Mucosa of stomach (tissue), 1 donor: ENCODE results near the gene UCN2.
"Not testable (repeated sequence)": the region's sequence is repeated elsewhere in the genome, so short reads cannot be mapped to it uniquely, and the experiment has no call there.

Experiments used
- H3K27me3 ChIP-seq: one replicate; pipeline ENCODE4 v1.7.0; 2013; ENCODE audit warnings: mild to moderate bottlenecking, low read length; ENCODE audit not compliant: control insufficient read depth, insufficient read depth
- H3K36me3 ChIP-seq: one replicate; pipeline ENCODE4 v1.7.0; 2013; ENCODE audit warnings: low read length; ENCODE audit not compliant: control insufficient read depth, insufficient read depth
- H3K4me1 ChIP-seq: one replicate; pipeline ENCODE4 v1.7.0; 2013; ENCODE audit warnings: mild to moderate bottlenecking, low read length; ENCODE audit not compliant: control insufficient read depth, insufficient read depth
- H3K4me3 ChIP-seq: one replicate; pipeline ENCODE4 v1.7.0; 2013; ENCODE audit warnings: low read length
- H3K9ac ChIP-seq: one replicate; pipeline ENCODE4 v1.7.0; 2013; ENCODE audit warnings: mild to moderate bottlenecking, low read length, moderate library complexity
- H3K9me3 ChIP-seq: one replicate; pipeline ENCODE4 v1.7.0; 2013; ENCODE audit warnings: mild to moderate bottlenecking, low read length, moderate library complexity; ENCODE audit not compliant: control insufficient read depth
- donor health status: Pancreatic carcinoma.

UCN2 gene

DNA sequence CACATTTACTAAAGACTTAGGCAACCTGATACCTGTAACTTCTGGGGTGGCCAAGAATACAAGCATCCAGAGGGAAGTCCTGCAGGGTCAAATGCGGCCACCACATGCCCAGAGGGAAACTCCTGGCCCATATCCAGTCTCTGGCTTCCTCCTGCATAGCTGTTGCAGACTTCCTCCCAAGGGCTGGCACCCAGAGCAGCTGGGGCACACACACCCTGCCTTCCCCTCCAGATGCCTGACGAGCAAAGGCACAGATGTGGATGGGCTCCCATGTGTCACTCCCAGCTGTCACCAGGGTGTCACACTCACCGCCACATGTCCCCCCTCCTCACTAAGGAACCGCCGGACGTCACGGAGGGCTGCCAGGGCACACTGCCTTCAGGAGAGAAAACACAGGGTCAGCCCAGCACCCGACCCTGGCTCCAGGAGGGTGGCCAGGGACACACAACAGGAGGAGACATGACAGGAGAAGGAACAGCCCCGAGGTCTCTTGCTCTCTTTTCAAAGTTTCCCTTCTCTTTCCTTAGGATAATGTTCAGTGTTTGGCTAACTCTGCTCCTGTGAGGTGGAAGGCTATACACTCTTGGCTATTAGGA lies 20.2 kb downstream of the UCN2 start:
- H3K9me3 ChIP-seq: no peaks in the 10 kb centered on the region
- no peak overlapping the region for H3K4me3 ChIP-seq
- no peaks in the 10 kb centered on the region for H3K36me3 ChIP-seq
- no peaks in the 10 kb centered on the region for H3K27me3 ChIP-seq
- no peak overlapping the region for H3K9ac ChIP-seq
- no peaks in the 10 kb centered on the region for H3K4me1 ChIP-seq

GRCh38 chr3:48538451-48538850 lies 25.1 kb downstream of the UCN2 start:
- H3K4me3 ChIP-seq: no peak overlapping the region
- no peaks in the 10 kb centered on the region for H3K36me3 ChIP-seq
- H3K4me1 ChIP-seq: no peaks in the 10 kb centered on the region
- H3K9ac ChIP-seq: no peak overlapping the region
- no peaks in the 10 kb centered on the region for H3K27me3 ChIP-seq
- H3K9me3 ChIP-seq: no peaks in the 10 kb centered on the region

GRCh38 chr3:48536785-48537184 lies 26.8 kb downstream of the UCN2 start:
- H3K36me3 ChIP-seq: no peaks in the 10 kb centered on the region

GRCh38 chr3:48536116-48536515 lies 27.5 kb downstream of the UCN2 start:
- no peak overlapping the region for H3K9ac ChIP-seq
- H3K9me3 ChIP-seq: no peaks in the 10 kb centered on the region
- H3K36me3 ChIP-seq: no peaks in the 10 kb centered on the region
- no peaks in the 10 kb centered on the region for H3K4me1 ChIP-seq
- H3K27me3 ChIP-seq: no peaks in the 10 kb centered on the region
- no peak overlapping the region for H3K4me3 ChIP-seq

More at GRCh38 chr3:48536785-48537184, 26.8 kb downstream of the UCN2 start:
- Histone ChIP-seq H3K4me3 (no peak overlapping the region), H3K9ac (no peak overlapping the region), H3K4me1 (no peaks in the 10 kb centered on the region), H3K9me3 (no peaks in the 10 kb centered on the region), H3K27me3 (no peaks in the 10 kb centered on the region)

DNA sequence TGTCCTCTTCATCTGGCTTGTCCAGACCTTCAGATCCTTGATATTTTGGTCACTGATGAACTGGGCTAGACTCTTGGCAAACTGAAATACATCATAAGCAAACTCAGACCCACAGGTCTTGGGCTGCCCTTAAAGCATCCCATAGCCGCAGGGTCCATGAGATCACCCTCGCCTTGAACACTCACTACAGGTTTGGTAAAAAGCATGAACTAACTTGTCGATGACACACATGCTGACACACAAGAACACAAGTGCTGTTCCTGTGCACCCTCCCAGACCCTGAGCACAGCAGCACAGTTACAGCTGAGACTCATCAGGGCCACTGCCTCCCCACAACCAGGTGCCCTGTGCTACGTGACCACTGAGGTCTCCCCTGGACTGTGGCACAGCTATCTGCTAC lies 28.0 kb downstream of the UCN2 start:
- H3K9ac ChIP-seq: no peak overlapping the region
- no peaks in the 10 kb centered on the region for H3K9me3 ChIP-seq
- no peaks in the 10 kb centered on the region for H3K27me3 ChIP-seq
- H3K4me1 ChIP-seq: no peaks in the 10 kb centered on the region
- no peak overlapping the region for H3K4me3 ChIP-seq
- H3K36me3 ChIP-seq: no peaks in the 10 kb centered on the region

DNA sequence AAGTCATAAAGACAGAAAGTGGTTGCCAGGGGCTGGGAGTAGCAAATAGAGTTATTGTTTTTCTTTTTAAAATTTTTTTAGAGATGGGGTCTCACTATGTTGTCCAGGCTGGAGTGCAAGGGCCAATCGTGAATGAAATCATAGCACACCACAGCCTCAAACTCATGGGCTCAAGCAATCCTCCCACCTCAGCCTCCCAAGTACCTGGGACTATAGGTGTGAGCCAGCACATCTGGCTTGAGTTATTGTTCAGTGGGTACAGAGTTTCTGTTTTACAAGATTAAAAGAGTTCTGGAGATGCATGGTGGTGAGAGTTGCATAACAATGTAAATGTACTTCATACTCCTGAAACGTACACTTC lies 30.6 kb downstream of the UCN2 start:
- no peak overlapping the region for H3K4me3 ChIP-seq
- no peaks in the 10 kb centered on the region for H3K36me3 ChIP-seq
- no peaks in the 10 kb centered on the region for H3K4me1 ChIP-seq
- no peaks in the 10 kb centered on the region for H3K27me3 ChIP-seq
- H3K9ac ChIP-seq: no peak overlapping the region
- H3K9me3 ChIP-seq: no peaks in the 10 kb centered on the region

- no peak overlapping the region for H3K9ac ChIP-seq
- no peaks in the 10 kb centered on the region for H3K36me3 ChIP-seq
- no peaks in the 10 kb centered on the region for H3K27me3 ChIP-seq
Observed at GRCh38 chr3:48532271-48532976, 31.2 kb downstream of the UCN2 start.

GRCh38 chr3:48530701-48531100 lies 32.9 kb downstream of the UCN2 start:
- H3K9ac ChIP-seq, H3K9me3 ChIP-seq, H3K27me3 ChIP-seq, H3K36me3 ChIP-seq, H3K4me3 ChIP-seq, H3K4me1 ChIP-seq: not testable (repeated sequence)

More at GRCh38 chr3:48532271-48532976, 31.2 kb downstream of the UCN2 start:
- H3K4me1 ChIP-seq: no peaks in the 10 kb centered on the region
- no peaks in the 10 kb centered on the region for H3K9me3 ChIP-seq
- H3K4me3 ChIP-seq: no peak overlapping the region

DNA sequence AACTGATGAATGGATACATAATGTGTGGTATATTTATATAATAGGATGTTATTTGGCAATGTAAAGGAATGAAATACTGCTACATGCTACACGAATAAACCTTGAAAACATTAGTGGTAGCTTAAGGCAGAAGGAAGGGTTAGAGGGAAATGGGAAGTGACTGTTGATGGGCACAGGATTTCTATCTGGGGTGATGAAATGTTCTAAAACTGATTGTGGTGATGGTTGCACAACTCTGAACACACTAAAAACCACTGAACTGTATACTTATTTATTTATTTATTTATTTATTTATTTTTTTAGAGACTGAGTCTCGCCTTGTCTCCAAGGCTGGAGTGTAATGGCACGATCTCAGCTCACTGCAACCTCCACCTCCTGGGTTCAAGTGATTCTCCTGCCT lies 34.8 kb downstream of the UCN2 start:
- H3K4me1 ChIP-seq: no peaks in the 10 kb centered on the region
- H3K9ac ChIP-seq: no peak overlapping the region
- no peaks in the 10 kb centered on the region for H3K9me3 ChIP-seq
- no peaks in the 10 kb centered on the region for H3K36me3 ChIP-seq
- no peak overlapping the region for H3K4me3 ChIP-seq
- H3K27me3 ChIP-seq: no peaks in the 10 kb centered on the region

DNA sequence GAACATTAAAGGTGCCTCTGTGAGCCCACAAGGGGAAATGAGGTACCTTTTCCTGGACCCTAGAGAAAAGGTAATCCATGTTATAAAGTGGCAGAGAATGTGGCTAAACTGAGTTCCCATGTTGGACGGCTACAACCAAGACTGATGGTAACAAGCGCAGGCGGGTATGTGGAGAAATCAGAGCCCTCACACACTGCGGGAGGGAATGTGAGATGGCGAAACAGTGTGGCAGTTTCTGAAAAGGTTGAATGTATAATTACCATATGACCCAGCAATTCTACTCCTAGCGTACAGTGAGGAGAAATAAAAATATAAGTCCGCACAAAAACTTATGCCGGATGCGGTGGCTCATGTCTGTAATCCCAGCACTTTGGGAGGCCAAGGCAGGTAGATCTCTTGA lies 35.5 kb downstream of the UCN2 start:
- Histone ChIP-seq H3K9me3 (no peaks in the 10 kb centered on the region), H3K27me3 (no peaks in the 10 kb centered on the region), H3K36me3 (no peaks in the 10 kb centered on the region), H3K4me1 (no peaks in the 10 kb centered on the region), H3K4me3 (no peak overlapping the region), H3K9ac (no peak overlapping the region)

DNA sequence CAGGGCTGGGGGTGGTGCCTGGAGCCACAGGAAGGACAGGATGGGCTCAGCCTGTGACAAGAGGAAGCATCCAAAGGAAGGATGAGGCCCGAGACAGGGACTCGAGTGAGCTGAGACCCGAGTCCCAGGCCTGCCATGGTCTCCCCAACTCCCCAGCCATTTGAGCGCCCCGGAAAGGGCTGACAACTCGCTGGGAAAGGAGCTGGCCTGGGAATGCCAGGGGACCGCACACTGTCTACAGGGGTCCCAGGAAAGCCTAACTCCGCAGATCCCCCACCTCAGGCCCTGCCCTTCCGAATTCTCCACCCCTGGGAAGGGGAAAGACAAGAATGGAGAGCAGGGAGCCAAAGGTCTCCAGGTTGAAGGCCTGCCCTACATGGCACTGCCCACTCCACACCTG lies 38.6 kb downstream of the UCN2 start:
- no peaks in the 10 kb centered on the region for H3K36me3 ChIP-seq

GRCh38 chr3:48521635-48522034 lies 41.9 kb downstream of the UCN2 start:
- H3K4me3 ChIP-seq: no peak overlapping the region
- no peaks in the 10 kb centered on the region for H3K27me3 ChIP-seq
- no peaks in the 10 kb centered on the region for H3K36me3 ChIP-seq
- no peaks in the 10 kb centered on the region for H3K4me1 ChIP-seq
- H3K9me3 ChIP-seq: no peaks in the 10 kb centered on the region
- no peak overlapping the region for H3K9ac ChIP-seq

More for the DNA sequence above, 38.6 kb downstream of the UCN2 start:
- H3K4me3 ChIP-seq: no peak overlapping the region
- no peaks in the 10 kb centered on the region for H3K27me3 ChIP-seq
- no peak overlapping the region for H3K9ac ChIP-seq
- no peaks in the 10 kb centered on the region for H3K4me1 ChIP-seq
- H3K9me3 ChIP-seq: no peaks in the 10 kb centered on the region

GRCh38 chr3:48519277-48519643 lies 44.3 kb downstream of the UCN2 start:
- Histone ChIP-seq H3K9me3 (no peaks in the 10 kb centered on the region), H3K36me3 (no peaks in the 10 kb centered on the region), H3K9ac (no peak overlapping the region), H3K4me1 (no peaks in the 10 kb centered on the region), H3K4me3 (no peak overlapping the region), H3K27me3 (no peaks in the 10 kb centered on the region)
